Hepatocyte (in vitro differentiated cells): ENCODE measurements around the gene COL20A1.
"Not testable (repeated sequence)": the region's sequence is repeated elsewhere in the genome, so short reads cannot be mapped to it uniquely, and the experiment has no call there.

ENCODE experiments used
- CTCF ChIP-seq: fragments of 200-600 bp; sonication (generic); IDR thresholded peaks from 2 replicates; pipeline ENCODE4 v1.5.1; 2016; ENCODE audit warnings: antibody characterized with exemption, mild to moderate bottlenecking; ENCODE audit not compliant: poor library complexity
- EZH2 ChIP-seq: fragments of 200-600 bp; sonication (generic); IDR thresholded peaks from 2 replicates; pipeline ENCODE4 v1.6.1; 2016; ENCODE audit warnings: antibody characterized with exemption, mild to moderate bottlenecking, borderline replicate concordance

- TF ChIP-seq CTCF, EZH2: not testable (repeated sequence)
These were observed 13.1 kb downstream of the COL20A1 start for GRCh38 chr20:63305933-63306672.
